ENCODE results near the gene TUT4.

DNA sequence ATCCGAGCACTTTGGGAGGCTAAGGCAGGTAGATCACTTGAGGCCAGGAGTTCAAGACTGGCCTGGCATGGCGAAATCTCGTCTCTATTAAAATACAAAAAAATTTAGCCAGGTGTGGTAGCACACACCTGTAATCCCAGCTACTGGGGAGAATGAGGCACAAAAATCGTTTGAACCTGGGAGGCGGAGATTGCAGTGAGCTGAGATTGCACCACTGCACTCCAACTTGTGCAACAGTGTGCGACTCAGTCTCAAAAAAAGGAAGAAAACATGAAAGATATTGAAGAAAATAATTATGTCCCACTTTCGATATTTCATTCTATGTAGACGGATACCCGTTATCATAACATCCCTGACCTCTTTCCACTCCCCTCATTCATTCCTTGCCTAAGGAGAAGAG, 19.2 kb downstream of the TUT4 start:
- TF ChIP-seq CTCF (conservative IDR thresholded peaks at IDR 0.05; ENCODE audit: low read depth, low read length), result no peak
- no peak for TF ChIP-seq EZH2 (IDR thresholded peaks at IDR 0.05; ENCODE audit: borderline replicate concordance, low read depth, low read length, poor library complexity, severe bottlenecking)
